GM19328 (cell line): ENCODE results near the gene TRMT2A.

Source experiments
- ATAC-seq: cut with Tn5 transposase; IDR thresholded peaks from one replicate; pipeline ENCODE4 v1.9.1; 2021; ENCODE audit warnings: mild to moderate bottlenecking, moderate library complexity; ENCODE audit not compliant: unreplicated experiment

Gene TRMT2A

DNA sequence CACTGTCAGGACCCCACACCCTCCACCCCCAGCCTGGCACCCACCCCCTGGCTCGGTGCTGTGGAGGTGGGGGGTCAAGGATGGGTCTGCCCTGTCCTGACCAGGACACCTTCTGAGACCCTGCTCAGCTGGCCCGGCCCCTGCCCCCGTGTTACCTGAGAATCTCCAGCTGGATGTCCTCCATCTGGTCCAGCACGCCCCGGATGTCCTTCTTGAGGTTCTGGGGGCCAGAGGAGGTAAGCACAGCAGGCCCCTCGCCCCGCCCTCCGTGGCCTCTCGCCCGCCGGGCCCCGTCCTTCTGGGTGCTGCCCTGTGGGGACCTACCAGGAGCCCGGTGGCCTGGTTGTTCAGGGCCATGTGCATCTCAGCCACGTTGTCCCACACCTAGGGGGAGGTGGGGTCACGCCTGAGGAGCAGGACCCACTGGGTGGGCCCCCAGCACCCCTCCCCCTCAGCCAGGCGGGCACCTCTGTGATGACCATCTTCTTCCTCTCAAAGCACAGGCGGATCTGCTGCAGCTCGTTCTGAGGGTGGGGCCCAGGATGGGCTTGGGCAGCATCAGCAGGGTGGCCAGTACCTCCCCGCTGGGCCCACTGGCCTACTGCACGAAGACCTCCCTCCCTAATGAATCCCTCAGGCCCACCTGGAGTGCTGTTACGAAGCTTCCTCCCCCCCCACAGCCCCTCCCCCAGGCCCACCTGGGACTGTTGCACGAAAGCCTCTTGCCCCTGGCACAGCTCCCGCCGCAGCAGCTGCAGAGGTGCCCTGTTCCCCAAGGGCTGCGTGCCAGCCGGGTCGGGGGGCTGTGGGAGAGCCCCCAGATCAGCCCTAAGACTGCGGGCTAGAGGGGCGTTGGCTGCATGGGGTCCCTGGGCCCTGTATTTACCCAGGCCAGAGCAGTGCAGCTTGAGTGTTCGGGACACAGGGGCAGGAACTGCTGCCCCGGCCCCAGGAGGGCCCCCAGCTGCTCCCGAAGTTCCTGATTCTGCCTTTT is 32.5 kb upstream of the TRMT2A start:
- no peak for ATAC-seq

DNA sequence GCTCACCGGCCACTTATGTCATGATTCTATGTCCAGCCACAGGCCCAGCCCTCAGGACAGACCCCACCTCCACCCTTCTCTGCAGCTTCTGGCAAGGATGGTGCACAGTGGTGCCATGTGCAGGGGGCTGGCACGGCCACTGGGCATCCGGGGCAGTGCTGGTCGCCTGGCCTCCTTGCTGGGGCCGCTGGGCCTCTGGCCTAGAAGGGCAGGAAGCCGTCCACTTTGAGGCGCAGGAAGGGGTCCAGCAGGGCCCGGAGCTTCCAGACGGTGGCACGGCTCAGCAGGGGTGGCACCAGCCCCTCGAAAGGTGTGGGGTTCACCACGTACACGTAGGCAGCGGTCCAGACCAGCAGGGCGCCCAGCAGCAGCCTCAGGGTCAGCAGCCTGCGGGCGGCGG is 31.4 kb upstream of the TRMT2A start:
- no peak for ATAC-seq

- no peak for ATAC-seq
Measured at GRCh38 chr22:20147237-20147988, 30.4 kb upstream of the TRMT2A start.

DNA sequence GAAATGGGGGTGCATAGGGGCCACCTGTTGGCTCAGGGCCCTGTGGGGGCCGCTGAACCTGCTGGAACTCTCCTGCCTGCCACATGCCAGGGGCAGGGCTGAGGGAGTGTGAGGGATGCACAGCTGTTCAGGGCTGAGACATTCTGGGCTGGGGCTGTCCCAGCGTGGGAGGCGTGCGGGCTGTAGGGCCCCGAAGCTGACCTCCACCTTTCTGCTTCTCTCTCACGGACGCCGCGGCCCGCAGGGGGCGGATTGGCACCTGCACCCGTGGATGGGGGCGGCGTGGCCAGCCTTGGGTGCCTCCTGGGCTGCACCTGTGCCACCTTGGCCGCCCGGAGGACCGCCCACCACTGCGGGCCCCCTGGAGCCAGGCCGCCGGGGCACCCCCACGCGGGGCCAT is 29.8 kb upstream of the TRMT2A start:
- ATAC-seq, result no peak

- ATAC-seq, result no peak
Measured at GRCh38 chr22:20145832-20146223, 28.8 kb upstream of the TRMT2A start.

GRCh38 chr22:20145206-20145831 is 28.3 kb upstream of the TRMT2A start:
- ATAC-seq, result no peak

DNA sequence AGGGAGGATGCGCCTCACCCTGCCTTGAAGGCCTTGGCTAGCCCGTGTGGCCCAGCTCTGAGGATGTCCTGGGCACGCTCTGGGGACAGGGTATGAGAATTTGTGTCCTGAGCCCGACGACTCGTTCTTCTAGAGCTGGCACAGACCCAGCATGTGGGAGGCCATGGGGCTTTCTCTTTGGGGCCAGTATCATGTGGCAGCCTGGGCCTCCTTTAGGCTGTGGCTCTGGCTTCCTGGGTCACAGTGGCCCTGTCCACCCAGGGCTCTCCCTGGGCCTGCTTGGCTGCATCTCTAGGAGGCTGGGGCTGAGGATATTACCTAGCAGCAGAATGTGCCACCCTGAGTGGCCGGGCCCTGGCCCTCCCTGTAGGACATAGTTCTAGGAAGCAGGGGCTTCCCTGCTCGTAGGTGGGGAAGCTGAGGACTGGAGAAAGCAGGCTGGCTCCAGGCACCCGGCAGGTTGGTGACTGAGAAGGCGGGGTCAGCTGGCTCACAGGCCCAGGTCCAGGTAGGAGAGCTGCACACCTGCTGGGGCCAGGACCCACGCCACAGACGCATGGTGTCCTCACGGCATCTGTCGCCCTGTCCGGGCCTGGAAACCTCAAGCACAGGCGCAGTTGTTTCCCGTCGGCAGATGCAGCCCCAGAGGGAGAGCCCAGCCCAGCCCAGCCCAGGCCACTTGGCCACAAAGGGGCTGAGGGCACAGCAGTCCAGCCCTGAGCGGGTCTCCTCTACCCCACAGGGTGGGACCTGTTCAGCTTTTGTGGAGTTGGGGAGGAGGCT is 27.0 kb upstream of the TRMT2A start:
- no peak for ATAC-seq

GRCh38 chr22:20142711-20143621 is 25.9 kb upstream of the TRMT2A start:
- no peak for ATAC-seq

- no peak for ATAC-seq
Measured at GRCh38 chr22:20141186-20142077, 24.4 kb upstream of the TRMT2A start.

GRCh38 chr22:20140521-20140964 is 23.5 kb upstream of the TRMT2A start:
- no peak for ATAC-seq

GRCh38 chr22:20140107-20140445 is 23.1 kb upstream of the TRMT2A start:
- no peak for ATAC-seq

DNA sequence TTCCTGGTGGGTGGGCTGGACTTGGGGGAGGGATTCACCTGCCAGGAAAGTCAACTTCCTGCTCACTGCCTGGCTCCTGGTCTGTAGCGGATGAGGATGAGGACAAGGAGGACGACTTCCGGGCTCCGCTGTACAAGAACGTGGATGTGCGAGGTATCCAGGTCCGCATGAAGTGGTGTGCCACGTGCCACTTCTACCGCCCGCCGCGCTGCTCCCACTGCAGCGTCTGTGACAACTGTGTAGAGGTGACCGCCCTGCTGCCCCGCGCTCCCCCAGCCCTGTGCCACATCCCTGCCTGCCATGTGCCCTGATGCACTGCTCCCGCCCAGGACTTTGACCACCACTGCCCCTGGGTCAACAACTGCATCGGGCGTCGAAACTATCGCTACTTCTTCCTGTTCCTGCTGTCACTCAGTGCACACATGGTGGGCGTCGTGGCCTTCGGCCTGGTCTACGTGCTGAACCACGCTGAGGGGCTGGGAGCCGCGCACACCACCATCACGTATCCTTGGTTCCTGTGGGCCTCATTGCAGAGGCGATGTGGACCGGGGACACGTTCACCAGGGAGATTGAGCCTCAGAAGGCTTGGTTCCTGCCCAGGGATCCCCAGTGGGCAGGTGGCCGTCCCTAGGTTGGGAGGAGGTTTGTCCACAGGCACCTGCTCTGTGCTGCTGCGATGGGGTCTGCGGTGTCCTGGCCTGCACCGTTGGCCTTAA is 22.5 kb upstream of the TRMT2A start:
- no peak for ATAC-seq

- no peak for ATAC-seq
Measured at GRCh38 chr22:20138868-20139267, 21.8 kb upstream of the TRMT2A start.

DNA sequence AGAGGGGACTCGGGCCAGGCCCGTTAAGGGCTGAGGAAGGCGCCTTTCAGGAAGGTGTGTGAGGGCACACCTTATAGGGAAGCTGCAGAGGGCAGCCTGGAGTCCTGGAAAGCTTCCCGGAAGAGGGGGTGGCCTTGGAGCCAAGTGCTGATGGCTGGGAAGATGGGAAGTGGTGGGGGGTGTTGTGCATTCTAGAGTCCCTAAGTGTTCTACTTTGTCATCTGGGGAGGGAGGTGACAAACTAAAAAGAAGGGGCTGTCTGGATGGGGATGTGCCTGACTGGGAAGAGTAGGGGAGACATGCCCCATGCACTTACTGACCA is 21.4 kb upstream of the TRMT2A start:
- no peak for ATAC-seq

GRCh38 chr22:20137671-20138416 is 20.8 kb upstream of the TRMT2A start:
- no peak for ATAC-seq

- no peak for ATAC-seq
Measured at GRCh38 chr22:20137113-20137512, 20.1 kb upstream of the TRMT2A start.

DNA sequence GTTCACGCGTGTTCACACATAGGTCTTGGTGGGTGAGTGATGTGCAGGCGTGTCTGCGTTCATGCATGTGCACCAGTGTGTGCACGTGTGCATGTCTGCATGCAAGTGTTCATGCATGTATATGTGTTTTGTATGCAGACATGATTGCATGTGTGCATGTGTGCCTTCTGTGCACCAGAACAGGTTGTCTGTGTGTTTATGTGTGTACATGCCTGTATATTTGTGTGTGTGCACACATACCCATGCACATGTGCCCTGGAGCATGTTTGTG is 19.5 kb upstream of the TRMT2A start:
- ATAC-seq, result no peak
